GM21360 (cell line): ENCODE results near the gene TXNDC11.
A peak's percentile ranks its signal among the peaks of the same experiment; 100 is the strongest.

Experiments used
- ATAC-seq: cut with Tn5 transposase; IDR thresholded peaks from one replicate; pipeline ENCODE4 v1.9.1; 2021; ENCODE audit warnings: mild to moderate bottlenecking, moderate library complexity; ENCODE audit not compliant: unreplicated experiment

TXNDC11 gene

GRCh38 chr16:11691771-11692170 is 50.9 kb downstream of the TXNDC11 start:
- no peak for ATAC-seq

- ATAC-seq, result no peak
Observed at GRCh38 chr16:11691235-11691634, 51.4 kb downstream of the TXNDC11 start.

GRCh38 chr16:11689031-11689840 is 53.4 kb downstream of the TXNDC11 start:
- peak; percentile 71 for ATAC-seq

- ATAC-seq, result no peak
Observed at GRCh38 chr16:11688520-11688886, 54.2 kb downstream of the TXNDC11 start.

GRCh38 chr16:11687601-11688519 is 54.8 kb downstream of the TXNDC11 start:
- ATAC-seq, result no peak

GRCh38 chr16:11686713-11687380 is 55.8 kb downstream of the TXNDC11 start:
- ATAC-seq, result no peak

DNA sequence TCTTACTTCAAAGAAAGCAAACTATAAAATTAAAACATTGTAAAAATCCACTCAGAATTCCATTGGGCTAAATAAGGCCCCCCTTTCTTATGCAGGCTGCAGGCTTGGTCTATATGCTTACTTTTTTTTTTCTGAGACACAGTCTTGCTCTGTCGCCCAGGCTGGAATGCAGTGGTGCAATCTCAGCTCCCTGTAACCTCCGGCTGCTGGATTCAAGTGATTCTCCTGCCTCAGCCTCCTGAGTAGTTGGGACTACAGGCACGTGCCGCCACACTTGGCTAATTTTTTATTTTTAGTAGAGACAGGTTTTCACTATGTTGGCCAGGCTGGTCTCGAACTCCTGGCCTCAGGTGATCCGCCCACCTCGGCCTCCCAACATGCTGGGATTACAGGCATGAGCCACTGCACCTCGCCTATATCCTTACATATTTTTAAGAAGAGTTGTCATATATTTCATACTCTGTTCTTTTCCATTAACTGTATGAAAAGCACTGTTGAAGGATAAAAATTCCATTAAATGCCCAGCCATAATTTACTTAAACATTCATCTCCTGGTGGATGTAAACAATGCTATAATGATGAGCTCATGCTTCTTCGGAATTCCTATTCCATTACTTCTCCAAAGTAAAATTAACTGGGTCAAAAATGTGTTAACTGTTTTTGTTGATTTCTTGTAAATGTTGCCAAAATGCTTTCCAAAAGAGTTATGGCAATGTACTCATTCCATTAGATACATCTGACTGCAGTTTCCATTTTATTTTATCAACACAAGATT is 56.6 kb downstream of the TXNDC11 start:
- ATAC-seq, result no peak

DNA sequence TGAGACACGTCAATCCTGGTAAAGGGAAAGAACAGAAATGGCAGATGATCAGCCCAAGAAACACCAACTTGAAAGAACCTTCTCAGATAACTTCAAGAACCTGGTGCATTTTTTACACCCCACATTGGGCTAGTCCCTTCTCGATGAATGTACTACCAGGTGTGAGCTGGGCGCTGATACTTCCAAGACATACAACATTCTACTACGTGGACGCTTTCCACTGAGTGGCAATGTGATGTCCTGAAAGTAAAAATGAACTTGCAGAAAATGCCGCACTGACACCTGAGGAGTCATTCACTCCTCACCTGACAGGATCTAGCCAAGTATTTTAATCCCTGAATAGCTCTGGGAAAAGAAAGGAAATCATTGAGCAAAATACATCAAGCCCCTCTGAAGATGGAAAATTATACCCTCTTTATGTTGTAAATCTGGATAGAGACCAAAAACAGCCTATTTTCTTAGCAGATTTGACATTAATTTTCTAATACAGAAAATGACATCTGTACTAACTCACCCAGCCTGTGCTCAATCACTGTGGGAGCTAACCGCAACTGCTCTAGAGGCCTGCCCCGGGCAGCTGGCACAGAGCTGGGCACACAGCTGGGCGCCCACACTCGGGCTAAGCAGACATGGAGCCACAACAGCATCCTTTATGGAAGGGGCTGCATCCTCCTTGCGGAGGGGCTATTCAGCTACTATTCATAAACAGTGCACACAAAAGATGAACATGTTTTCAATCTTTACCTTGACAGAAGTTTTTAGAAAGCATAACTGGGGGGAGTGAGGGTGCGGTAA is 58.2 kb downstream of the TXNDC11 start:
- no peak for ATAC-seq

DNA sequence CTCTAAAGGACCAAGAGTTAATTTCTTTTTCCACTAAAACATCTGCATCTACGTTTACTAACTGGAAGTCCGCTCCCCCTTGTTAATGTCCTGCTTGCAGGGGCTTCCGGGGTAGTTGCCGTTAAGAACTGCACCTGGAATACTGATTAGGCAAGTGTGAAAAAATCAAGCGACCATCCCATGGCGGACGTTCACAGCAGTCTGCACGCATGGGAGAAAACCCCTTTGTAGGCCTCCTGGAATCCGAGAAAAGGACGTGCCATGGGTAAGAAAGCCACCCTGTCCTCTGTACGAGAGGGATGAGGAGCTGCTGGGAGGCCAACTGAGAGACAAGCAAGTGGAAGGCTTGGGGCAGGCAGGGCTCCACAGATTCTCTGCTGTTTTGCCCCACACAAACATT is 59.5 kb downstream of the TXNDC11 start:
- ATAC-seq, result no peak

- ATAC-seq, result no peak
Observed at GRCh38 chr16:11682655-11683096, 60.0 kb downstream of the TXNDC11 start.

GRCh38 chr16:11681976-11682654 is 60.5 kb downstream of the TXNDC11 start:
- no peak for ATAC-seq

DNA sequence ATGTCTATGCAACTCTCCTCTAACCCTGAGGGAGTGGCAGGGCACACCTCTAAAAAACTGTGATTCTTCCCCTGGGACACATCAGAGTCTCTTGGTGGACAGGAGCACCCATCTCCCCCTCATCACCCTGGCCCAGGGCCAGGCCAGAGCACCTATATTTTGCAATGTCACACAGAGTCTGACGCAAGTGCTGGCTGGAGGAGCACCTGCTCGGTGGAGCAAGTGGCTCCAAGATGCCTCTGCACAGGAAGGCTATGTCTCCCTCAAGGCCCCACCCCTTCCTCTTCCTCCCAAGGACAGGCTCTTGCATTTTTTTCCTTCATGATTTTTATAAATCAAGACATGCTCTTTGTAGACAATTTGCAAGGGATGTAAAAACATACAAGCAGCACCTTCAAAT is 61.1 kb downstream of the TXNDC11 start:
- ATAC-seq, result no peak

GRCh38 chr16:11679941-11680911 is 62.4 kb downstream of the TXNDC11 start:
- no peak for ATAC-seq

DNA sequence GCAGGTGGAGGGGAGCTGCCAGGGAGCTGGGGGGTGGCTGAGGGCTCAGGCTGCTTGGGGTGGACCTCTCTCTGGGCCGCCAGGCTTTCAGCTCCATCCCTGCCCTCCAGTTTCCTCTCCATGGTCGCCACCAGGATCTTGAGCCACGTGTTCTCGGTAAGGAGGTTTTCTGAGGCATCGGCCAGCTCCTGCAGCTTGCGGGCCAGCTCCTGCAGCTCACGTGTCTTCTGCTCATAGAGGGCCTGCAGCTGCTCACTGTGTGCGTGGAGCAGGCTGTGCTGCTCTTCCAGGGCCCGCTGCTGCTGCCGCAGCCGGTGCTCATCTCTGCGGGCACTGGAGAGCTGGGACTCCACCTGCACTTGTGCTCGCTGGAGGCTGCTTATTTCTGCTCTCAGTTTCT is 63.4 kb downstream of the TXNDC11 start:
- ATAC-seq, result no peak

GRCh38 chr16:11677959-11678881 is 64.4 kb downstream of the TXNDC11 start:
- no peak for ATAC-seq

GRCh38 chr16:11677451-11677951 is 65.2 kb downstream of the TXNDC11 start:
- no peak for ATAC-seq

DNA sequence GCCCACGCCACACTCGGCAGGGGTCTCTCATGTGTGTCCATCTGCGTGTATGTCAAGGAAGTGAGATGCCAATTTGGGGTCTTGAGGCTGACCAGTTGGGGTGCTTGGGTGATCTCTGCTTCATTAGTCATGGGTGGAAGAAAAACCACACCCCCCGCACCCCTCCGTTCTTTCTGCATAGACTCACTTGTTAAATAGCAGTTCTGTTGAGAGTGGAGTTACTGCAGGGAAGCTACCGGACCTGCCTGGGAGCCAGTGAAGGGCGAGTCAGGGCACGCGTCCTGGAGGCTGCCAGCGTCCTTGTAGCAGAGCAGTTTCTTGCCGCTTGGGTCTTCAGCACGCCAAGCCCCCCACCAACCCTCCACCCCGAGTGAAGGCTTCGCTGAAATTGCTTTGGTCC is 65.9 kb downstream of the TXNDC11 start:
- ATAC-seq, result no peak
